HFF-Myc (cell line): ENCODE results near the gene TAS2R60.
"Not testable (repeated sequence)": the region's sequence is repeated elsewhere in the genome, so short reads cannot be mapped to it uniquely, and the experiment has no call there.

Experiments
- DNase-seq: peaks from one replicate; pipeline ENCODE4 v3.0.0-alpha.2; 2011; ENCODE audit warnings: low read depth; ENCODE audit errors: extremely low read depth
- H3K4me3 ChIP-seq: replicated peaks from 2 replicates; pipeline ENCODE4 v1.5.1; 2011; ENCODE audit warnings: low read depth, mild to moderate bottlenecking, control low read depth, low read length
- CTCF ChIP-seq: IDR thresholded peaks from 2 replicates; pipeline ENCODE4 v1.5.1; 2012; ENCODE audit warnings: mild to moderate bottlenecking, low read depth, low read length, control low read depth; ENCODE audit errors: missing control alignments

The TAS2R60 gene

DNA sequence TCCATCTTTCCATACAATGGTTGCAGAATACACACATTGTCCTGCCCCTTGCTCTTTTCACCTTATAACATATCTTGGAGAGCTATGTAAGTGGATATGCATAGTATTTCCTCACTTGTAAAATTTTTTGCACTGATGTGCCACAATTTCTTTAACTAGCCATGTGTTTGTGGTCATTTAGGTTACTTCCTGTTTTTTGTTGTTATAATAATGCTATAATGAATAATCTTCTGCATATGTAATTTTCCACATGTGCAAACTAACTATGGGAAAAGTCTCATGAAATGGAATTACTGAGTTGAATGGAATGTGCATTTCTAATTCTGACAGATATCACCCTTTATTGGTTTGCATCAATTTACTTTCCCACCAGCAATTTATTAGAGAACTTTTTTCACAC is 37.2 kb downstream of the TAS2R60 start:
- TF ChIP-seq CTCF: no peak
- no peak for DNase-seq
- no peak overlapping the region for H3K4me3 ChIP-seq

DNA sequence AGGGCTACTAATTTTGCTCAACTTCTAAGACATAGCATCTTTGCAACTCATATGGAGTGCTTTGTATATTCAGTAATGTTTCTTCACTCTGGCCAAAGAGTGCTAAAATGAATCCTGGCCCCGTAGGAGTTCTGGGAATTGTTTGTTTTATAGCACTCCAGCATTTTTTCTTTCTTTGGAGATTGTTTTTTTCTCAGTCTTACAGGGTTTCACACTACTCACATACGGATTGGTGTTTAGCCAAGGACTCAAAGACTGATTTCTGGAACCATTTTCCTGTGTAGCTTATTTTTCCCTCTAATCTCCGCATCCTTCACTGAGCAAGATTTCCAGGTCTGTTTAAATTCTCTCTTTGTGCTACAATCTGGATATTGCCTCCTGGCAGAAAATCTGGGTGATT is 40.9 kb downstream of the TAS2R60 start:
- no peak for TF ChIP-seq CTCF

DNA sequence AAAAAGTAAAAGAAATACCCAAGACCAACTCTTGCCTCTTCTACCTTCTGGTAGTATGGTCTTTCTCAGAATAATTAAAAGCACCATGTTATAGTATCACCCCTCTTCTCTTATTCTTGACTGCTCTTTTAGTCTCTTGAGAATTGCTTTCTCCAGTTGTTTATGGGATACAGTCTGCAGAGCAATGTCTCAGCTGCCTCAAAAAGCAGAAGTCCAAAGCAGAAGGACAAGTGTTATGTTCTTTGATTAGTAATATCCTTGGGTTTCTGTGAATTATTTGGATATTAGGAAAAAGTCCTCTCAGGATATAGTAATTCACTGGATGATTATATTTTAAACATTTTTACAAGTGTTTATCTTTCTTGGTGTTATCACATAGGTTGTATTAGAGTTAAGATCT is 41.8 kb downstream of the TAS2R60 start:
- no peak for TF ChIP-seq CTCF
- no peak for DNase-seq

More for the DNA sequence above, 40.9 kb downstream of the TAS2R60 start:
- H3K4me3 ChIP-seq: no peak overlapping the region
- DNase-seq: no peak

DNA sequence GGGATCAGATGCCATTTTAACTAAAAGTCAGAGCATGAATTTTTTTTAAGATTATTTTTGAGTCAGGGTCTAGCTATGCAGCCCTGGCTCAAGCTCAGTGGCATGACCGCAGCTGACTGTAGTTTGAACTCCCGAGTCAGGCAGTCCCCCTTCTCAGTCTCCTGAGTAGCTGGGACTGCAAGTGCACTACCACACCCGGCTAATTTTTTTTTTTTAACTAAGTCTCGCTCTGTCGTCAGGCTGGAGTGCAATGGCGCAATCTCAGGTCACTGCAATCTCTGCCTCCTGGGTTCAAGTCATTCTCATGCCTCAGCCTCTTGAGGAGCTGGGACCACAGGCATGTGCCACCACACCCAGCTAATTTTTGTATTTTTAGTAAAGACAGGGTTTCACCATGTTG is 42.2 kb downstream of the TAS2R60 start:
- DNase-seq: no peak
- no peak for TF ChIP-seq CTCF
- no peak overlapping the region for H3K4me3 ChIP-seq

More for the DNA sequence above, 41.8 kb downstream of the TAS2R60 start:
- H3K4me3 ChIP-seq: no peak overlapping the region

DNA sequence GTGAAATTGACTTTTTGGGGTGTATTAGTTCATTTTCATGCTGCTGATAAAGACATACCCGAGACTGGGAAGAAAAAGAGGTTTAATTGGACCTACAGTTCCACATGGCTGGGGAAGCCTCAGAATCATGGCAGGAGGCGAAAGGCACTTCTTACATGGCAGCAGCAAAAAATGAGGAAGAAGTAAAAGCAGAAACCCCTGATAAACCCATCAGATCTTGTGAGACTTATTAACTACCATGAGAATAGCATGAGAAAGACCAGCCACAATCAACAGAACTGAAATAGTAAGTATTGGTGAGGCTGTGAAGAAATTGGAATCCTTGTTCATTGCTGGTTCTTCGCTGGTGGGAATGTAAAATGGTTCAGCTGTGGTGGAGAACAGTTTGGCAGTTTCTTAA is 43.0 kb downstream of the TAS2R60 start:
- not testable (repeated sequence) for H3K4me3 ChIP-seq, DNase-seq

DNA sequence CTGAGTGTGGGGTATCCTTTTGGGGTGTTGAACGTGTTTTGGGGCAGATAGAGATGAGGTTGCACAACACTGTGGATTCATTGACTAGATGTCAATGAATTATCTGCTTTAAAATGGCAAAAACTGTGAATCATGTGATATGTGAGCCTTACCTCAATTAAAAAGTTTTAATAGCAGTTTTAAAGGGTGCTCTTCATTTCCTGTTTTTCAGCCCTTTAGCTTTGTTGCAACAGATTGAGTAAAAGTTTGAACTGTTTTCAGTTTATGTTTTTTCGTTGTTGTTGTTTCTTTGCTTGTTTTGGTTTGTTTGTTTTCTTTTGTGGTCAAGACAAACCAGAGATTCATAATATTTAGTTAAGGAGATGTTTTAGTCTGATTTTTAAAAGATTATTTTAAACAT is 43.8 kb downstream of the TAS2R60 start:
- TF ChIP-seq CTCF: no peak
- no peak for DNase-seq
- H3K4me3 ChIP-seq: no peak overlapping the region

GRCh38 chr7:143487566-143487965 is 44.3 kb downstream of the TAS2R60 start:
- H3K4me3 ChIP-seq: no peak overlapping the region
- no peak for DNase-seq
- TF ChIP-seq CTCF: no peak
